Stimulated activated CD8-positive, alpha-beta memory T cell treated with anti-CD3 and anti-CD28 coated beads, Interleukin-12 subunit alpha, Interleukin-12 subunit beta, amount 100 ng/mL, for 1 hour (primary cell): ENCODE data around the gene PRKG2.

Experiments
- DNase-seq: peaks from one replicate; pipeline ENCODE4 v3.0.0-alpha.2; 2020; ENCODE audit warnings: low read depth

PRKG2 gene

DNA sequence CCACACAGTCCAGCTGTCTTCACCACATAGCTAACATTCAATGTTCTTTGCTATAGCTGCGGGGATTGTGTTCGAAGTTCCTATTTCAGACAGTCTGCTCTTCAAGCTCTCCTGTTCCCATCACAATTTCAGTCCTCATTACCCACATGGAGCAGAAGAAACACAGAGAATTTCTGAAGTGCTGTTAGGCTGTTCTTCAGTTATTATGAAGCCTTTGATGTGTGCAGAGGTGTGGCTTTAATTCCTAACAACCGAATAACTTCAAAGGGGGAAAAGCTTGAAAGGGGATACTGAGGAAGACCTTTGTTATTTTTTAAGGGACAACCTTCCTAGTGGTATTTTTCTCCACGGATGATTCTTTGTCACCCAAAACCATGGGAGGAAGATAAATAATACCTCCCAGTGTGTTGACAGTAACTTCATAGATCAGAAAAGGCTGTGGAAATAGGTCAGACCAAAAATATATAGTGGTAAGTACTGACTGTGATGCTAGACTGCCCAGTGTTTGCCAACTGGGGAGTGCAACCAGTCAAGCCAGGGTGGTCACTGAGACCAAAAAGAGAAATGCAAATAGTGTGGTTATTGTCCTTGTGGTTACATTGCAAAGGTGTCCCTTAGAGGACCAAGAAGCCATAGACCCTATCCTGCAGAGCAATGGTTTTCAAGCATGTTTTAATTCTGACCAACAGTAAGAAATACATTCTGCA lies 52.1 kb downstream of the PRKG2 start:
- DNase-seq, result no peak

DNA sequence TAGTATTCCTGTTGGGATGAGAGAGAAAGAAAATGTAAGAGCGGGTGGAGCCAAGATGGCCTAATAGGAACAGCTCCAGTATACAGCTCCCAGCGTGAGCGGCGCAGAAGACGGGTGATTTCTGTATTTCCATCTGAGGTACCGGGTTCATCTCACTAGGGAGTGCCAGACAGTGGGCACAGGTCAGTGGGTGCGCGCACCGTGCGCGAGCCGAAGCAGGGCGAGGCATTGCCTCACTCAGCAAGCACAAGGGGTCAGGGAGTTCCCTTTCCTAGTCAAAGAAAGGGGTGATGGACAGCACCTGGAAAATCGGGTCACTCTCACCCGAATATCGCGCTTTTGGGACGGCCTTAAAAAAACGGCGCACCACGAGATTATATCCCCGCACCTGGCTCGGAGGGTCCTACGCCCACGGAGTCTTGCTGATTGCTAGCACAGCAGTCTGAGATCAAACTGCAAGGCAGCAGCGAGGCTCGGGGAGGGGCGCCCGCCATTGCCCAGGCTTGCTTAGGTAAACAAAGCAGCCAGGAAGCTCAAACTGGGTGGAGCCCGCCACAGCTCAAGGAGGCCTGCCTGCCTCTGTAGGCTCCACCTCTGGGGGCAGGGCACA lies 61.2 kb downstream of the PRKG2 start:
- peak; percentile 1 for DNase-seq

DNA sequence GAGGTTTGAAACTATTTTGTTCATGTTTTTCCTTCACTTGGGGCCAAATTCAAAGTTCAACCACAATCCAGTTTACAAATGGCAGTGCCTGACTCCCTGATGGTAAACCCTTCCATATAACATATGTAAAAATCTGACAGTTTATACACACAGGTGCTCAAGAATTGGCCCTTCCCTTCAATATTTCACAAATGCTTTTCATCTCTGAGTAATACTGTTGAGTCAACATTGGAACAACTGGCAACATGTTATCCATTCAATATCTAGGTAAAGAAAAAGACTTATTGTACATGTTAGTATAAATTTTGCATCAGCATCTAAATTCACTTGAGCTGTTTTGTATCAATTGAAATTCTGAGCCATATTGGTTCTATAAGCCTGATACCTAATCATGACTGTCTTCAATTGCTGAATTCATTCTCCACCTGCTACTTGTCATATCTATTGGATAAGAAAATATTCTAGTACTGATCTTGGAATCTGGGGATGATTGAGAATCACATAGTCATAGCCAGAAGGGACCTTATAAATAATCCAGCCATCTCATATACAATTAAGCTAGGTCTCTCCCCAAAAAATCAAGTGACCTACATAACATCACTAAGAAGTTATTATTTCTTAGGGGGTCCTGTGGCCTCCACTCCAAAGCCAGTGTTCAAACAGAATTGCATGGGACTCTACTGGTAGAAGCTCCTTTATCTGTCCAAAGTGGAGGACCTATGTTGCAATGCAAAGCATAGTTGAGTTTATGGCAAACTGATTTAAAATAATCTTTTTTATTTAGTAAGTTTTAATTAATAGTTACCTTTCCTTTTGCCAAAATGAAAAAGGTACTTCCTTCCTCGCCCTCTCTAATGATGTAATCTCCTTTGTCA lies 61.9 kb downstream of the PRKG2 start:
- no peak for DNase-seq

DNA sequence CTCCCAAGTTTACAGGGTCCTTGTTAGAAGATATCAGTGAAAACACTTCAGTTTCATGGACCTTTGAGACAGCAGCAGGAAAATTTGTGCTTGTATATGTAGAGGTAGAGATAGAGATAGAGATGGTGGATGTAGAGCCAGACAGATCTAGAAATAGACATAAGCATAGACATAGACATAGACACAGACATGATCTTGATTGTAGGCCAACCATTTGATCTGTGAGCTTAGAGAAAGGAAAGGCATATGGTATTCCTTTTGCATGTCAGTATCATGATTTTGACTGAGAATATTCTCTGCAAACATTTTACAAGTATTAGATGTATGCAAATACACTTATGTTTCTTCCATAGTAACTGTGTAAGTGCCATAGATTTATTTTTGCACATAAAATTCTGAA lies 65.0 kb downstream of the PRKG2 start:
- DNase-seq, result no peak

DNA sequence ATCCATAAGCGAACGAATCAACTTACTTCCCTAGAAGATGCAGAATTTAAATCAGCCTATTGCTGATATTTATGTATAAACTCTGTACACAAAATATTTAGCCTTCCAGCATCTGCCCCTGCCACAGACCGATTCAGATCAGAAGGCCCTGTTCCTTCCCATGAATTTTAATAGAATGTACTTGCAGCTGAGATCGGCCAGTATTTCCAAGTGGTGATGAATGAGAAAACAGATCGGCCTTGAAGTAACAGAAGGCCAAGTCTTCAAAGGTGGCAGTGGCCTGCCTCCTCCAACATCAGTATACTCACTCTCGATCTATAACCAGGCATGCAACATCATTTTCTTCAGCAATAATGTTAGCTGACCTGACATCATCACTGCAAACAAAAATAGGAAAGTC lies 66.4 kb downstream of the PRKG2 start:
- DNase-seq, result no peak

DNA sequence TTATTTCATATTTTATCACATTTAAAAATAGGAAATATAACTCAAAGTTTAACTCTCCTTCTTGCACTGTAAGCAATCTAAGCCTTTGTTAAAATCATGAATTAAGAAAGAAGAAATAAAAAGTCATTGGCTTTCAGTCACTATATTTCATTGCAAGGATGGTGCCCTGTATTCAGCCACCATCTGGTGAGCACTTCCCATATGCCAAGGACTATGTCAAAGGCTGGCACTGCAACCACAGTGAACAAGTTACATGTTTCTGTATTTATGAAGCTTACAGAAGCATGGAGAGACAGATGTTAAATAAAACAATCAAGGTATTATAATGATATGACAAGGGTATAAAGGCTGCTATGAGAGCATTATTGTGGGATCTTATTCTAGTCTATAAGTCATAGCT lies 68.6 kb downstream of the PRKG2 start:
- DNase-seq, result no peak

DNA sequence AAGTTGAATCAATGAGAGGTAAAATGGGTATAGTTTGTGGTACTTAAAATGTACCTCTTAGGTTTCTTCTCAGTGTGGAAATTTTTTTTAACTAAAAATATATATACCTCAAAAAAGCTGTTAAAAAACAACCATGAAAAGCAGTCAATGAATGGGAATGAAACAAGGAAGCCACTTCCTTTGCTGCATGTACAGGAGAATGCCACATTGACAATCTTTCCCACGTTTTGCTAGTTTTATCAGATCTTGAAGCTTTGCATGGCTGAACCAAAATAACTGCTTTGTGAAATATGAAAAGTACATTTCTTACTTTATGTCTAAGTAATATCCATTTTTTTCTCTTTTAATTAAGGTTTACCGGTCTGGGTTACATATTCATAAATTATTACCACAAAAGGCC lies 71.8 kb downstream of the PRKG2 start:
- no peak for DNase-seq

DNA sequence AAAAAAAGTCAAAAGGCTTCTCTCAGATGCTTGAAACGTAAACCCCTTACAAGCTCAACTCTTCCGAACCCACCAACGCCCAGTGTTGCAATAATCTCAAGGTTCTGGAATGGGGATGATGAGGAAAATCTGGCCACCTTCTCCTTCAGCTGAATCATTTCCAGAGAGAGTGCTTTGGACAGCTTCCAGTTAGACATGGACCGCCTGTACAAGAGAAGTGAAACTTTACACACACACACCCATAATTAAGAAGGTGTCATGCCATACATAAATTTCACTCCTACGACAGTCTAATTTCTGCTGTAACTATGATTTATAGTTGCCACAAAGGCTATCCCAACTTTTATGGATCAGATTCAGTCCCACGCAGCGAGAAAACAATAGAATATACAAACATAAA lies 72.3 kb downstream of the PRKG2 start:
- no peak for DNase-seq

DNA sequence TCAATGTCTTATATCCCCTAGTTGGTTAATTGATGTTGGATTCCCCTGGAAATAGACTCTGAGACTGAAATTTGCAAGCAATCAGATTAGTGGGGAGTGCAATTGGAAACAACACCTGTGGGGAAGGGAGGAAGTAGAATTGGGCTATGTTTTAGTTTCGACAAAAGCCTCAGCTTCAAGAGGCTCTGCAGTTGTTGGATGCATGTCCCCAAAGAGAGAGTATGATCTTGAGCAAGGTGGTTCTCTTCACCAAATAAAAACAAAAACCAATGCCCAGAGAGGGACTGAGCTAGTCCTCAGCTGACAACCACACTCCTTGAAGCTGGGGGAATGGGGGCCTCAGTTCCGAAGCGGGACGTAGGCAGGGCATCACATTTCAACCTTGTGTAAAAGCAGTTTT lies 77.1 kb downstream of the PRKG2 start:
- no peak for DNase-seq

DNA sequence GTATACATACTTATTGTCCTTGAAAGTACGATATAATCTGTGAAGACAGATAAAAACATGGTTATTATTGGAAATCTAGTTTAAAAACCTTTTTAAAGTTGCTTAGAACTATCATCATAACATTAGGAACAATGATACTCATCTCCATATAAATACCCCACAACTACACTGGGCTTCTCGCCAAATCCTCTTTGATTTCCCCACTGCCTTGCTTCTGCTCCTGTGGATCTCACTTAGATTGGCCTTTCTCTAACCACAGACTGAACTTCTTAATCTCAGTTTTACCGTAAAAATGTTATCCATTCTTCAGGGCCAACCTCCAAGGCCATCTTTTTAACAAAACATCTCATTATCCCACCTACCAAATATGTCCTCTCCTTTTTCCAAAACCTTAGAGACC lies 77.6 kb downstream of the PRKG2 start:
- DNase-seq, result no peak

DNA sequence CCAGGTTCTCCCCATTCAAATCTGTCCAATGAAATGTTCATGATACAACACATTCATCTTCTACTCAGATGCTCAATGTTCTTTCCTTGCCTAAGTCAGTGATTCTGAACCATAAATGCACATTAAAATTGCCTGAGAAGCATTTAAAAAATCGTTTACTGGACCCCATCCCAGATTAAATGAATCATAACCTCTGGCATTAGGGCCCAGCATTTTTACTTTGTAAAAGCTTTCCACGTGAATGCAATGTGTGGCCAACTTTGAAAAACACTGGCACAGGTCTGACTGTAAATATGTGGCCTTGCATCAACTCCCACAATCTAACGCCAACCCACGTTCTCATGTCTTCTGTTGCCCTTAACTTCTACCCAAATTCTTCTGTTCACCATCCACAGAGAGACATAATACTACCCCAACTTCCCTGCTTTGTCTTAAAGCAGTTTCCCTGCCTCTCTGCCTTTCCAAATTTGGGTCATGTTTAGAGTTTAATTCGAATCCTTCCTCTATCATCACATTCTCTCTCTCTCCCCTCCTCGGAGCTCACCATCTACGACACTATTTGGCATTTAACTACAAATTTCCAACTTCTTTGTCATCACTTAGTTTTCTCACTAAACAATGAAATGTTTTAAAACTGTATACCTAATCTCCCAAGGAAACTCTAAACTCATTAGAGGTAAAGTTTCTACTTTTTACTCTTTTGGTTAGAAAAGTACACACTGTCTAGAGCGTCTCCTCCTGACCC lies 78.7 kb downstream of the PRKG2 start:
- no peak for DNase-seq

DNA sequence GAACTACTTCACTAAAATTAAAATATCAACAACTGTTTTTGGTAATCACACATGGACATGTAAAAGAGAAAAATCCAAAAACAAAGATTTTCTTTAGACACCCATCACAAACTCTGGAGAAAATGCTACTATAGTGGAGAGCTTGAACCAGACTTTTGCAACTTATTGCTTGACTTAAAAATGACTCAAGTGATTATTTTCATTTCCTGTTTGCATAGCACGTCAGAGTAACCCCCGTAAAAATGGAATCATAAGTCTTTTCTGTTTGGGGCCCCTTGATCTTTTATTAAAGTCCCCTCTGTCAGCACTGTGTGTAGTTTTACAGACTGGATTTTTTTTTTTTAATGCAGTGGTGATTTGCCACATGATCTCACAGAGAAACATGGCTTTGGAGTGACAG lies 79.5 kb downstream of the PRKG2 start:
- DNase-seq, result no peak

DNA sequence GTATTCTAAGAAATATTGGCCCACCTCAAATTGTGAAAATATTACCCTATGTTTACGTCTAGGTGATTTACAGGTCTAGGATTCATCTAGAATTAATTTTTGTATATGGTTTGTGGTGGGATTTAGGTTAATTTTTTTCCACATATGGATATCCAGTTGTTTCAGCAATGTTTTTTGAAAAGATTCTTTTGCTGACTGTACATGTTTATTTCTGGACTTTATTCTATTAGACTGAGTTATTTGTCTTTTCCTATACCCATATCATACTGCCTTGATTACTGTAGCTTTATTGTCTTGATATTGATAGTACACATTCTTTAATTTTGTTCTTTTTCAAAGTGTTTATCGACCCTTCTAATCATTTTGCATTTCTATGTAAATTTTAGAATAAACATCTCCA lies 83.5 kb downstream of the PRKG2 start:
- DNase-seq, result no peak

DNA sequence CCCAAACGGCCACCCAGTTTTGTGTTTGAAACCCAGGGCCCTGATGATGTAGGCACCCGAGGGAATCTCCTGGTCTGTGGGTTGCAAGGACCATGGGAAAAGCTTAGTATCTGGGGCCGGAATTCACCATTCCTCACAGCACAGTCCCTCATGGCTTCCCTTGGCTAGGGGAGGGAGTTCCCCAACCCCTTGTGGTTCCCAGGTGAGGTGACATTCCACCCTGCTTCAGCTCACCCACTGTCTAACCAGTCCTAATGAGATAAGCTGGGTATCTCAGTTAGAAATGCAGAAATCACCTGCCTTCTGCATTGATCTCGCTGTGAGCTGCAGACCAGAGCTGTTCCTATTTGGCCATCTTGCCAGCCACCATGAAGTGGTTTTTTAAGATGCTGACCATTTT lies 84.0 kb downstream of the PRKG2 start:
- DNase-seq, result no peak

DNA sequence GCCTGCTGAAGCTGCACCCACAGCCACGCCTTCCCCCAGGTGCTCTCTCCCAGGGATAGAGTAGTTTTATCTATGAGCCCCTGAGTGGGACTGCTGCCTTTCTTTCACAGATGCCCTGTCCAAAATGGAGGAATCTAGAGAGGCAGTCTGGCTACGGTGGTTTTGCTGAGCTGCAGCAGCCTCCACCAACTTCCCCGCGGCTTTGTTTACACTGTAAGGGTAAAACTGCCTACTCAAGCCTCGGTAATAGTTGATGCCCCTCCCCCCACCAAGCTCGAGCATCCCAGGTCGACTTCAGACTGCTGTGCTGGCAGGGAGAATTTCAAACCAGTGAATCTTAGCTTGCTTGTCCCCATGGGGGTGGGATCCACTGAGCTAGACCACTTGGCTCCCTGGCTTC lies 84.5 kb downstream of the PRKG2 start:
- DNase-seq, result no peak

DNA sequence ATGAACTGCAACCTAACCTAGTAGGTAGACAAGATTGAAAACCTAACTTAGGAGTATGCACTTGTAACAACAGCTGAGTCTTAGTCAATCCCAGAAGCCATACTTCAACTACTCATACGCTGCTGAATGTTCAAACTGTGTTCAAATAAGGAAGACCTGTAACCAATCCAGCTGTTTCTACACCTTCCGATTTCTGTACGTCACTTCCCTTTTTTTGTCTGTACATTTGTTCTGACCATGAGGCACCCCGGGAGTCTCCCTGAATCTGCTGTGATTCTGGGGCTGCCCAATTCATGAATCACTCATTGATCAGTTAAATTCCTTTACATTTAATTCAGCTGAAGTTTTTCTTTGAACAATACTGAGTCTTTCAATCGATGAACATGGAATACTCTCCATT lies 95.0 kb downstream of the PRKG2 start:
- no peak for DNase-seq

DNA sequence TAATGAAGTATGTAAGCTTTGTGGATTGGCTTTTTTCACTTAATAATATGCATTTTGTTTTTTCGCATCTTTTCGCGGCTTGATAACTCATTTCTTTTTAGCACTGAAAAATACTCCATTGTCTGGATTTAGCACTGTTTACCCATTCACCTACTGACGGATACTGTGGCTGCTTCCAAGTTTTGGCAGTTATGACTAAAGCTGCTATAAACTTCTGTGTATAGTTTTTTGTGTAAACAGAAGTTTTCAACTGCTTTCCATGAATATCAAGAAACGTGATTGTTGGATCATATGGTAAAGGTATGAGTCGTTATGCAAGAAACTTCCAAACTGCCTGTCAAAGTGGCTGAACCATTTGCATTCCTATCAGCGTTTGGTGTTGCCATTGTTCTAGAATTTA lies 96.9 kb downstream of the PRKG2 start:
- DNase-seq, result no peak

DNA sequence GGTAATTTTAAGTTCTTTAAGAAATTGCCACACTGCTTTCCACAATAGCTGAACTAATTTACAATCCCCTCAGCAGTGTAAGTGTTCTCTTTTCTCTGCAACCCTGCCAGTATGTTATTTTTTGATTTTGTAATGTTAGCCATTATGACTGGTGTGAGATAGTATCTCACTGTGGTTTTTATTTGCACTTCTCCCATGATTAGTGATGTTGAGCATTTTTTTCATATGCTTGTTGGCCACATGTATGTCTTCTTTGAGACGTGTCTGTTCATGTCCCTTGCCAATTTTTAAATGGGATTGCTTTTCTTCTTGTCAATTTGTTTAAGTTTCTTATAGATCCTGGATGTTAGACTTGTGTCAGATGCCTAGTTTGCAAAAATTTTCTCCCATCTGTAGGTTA lies 98.5 kb downstream of the PRKG2 start:
- DNase-seq, result no peak

DNA sequence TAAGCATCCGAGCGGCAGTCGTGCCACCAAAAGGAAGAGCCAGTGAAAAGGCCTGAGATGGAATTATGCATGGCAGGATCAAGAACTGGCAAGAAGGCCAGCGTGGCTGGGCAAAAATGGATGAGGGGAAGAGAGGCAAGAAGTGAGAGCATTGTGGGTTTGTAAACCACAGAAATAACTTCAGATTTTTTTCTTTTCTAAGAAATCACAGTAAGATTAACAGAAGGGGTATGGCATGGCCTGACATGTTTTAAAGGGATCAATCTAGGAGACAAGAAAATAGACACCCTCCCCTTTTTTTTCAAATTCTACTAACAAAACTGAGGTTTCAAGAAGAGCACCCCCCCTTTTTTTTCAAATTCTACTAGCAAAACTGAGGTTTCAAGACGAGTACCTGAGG lies 102.0 kb downstream of the PRKG2 start:
- DNase-seq, result no peak

DNA sequence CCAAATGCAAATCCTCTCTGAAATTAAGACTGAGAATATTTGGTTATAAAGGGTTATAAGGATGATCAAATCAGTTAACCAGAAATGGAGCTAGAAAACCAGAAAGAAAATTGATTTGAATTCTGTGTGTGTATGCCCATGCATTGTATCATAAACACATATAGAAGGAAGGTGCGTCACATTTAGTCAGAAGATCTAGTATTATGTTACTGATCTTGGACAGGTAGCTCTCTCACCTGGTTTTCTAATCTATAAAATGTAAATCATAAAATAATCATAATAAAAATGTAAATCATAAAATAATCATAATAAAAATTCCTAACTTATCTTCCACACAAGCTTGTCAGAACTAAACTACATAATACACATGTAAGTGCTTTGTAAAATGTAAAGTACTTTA lies 105.7 kb downstream of the PRKG2 start:
- no peak for DNase-seq

DNA sequence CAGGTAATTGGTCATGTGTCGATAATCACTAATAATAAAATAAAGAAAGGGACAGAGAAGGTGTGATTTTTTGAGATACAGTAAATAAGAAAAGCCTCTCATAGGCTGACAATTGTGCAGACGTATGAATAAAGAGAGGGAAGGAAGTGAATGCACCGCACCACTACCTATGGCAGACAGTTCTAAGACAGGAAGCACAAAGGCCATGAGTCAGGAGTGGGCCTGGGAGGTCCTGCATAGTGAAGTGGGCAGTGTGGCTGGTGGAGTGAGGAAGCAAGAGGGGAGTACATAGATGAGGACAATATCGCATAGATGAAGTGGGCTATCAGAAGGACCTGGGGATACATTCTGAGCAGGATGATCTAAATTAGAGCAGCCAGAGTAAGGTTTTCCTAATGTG lies 108.9 kb downstream of the PRKG2 start:
- DNase-seq, result no peak

DNA sequence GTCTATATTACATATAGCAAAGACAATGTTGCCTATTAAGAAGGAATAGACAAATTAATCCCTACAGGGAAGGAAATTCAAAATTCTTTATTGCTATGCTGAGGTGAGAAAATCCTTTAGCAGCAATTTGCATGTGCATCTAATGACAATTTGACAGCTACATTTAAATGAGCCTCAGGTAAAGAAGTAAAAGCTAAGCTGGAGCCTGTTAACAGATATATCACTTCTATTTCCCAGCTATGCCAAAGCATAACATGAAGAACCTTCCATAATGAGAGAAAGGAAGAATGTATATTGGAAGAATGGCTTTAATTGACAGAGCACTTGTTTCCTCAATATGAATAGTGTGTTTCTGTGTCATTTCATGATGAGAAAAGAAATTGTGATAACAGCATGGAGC lies 112.9 kb downstream of the PRKG2 start:
- no peak for DNase-seq

DNA sequence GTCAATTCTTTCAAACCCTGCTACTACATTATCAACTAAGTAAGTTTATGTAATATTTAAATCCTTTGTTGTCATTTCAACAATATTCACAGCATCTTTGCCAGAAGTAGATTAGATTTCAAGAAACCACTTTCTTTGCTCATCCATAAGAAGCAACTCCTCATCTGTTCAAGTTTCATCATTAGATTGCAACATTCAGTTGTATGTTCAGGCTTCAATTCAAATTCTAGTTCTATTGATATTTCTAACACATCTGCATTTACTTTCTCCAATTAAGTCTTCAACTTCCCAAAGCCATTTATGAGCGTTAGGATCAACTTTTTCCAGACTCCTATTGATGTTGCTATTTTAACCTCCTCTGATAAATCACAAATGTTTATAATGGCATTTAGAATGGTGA lies 118.5 kb downstream of the PRKG2 start:
- no peak for DNase-seq
